Fibroblast of skin of left biceps (primary cell): ENCODE results near the gene ZNF311.
"Not testable (repeated sequence)": the region's sequence is repeated elsewhere in the genome, so short reads cannot be mapped to it uniquely, and the experiment has no call there.

Source experiments
- DNase-seq, 2 experiments: peaks; one replicate each; pipeline ENCODE4 v3.0.0-alpha.2; 2013; ENCODE audit warnings: low read depth in 2 of 2

ZNF311 gene

GRCh38 chr6:28953585-28954258 is 51.4 kb downstream of the ZNF311 start:
- no peak for DNase-seq

GRCh38 chr6:28953039-28953584 is 52.0 kb downstream of the ZNF311 start:
- DNase-seq = no peak

- not testable (repeated sequence) for DNase-seq
Measured at GRCh38 chr6:28949656-28950195, 55.4 kb downstream of the ZNF311 start.

GRCh38 chr6:28948782-28949486 is 56.2 kb downstream of the ZNF311 start:
- DNase-seq = no peak

GRCh38 chr6:28947831-28948270 is 57.3 kb downstream of the ZNF311 start:
- DNase-seq = no peak

GRCh38 chr6:28947067-28947765 is 57.9 kb downstream of the ZNF311 start:
- no peak for DNase-seq

GRCh38 chr6:28945349-28945748 is 59.8 kb downstream of the ZNF311 start:
- DNase-seq = no peak
